ENCODE data around the gene GABRB2.
"Not testable (repeated sequence)": the region's sequence is repeated elsewhere in the genome, so short reads cannot be mapped to it uniquely, and the experiment has no call there.

GABRB2 gene

DNA sequence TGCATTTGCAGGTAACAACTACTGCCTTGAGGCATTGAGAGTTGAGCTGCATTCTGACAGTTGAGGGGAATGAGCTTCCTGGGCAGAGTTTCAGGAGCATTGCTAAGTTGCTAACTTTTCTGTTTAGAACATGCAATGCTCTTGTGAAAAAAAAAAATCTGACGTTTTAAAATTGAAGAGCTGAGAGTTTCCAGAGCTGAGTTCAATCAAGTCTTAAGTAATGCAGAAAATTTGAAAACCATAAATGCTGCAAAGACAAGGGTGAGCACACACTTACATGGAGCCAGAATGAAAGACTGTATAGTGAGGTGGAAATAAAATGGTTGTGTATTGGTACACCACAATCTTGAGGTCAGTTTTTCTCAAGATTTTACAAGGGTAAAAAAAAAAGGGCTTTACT, 166.0 kb downstream of the GABRB2 start:
- DNase-seq, result no peak

DNA sequence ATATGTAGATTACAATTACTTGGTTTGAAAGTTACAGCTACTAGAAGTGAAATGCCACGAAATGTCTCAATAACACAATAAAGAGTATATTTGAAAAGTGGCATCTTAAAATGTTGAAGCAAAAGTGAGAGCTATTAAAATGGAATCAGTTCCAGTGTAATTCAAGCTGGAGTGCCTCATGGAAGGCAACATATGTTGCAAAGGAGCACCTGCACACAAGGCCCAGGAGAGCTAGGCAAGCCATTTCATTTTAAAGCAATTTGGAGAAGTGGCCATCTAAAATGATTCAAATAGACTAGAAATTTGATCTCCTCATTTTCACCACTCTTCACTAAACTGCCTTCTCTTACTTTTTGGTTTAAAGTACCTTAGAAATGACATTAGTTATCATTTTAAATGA, 167.8 kb downstream of the GABRB2 start:
- DNase-seq, result no peak

DNA sequence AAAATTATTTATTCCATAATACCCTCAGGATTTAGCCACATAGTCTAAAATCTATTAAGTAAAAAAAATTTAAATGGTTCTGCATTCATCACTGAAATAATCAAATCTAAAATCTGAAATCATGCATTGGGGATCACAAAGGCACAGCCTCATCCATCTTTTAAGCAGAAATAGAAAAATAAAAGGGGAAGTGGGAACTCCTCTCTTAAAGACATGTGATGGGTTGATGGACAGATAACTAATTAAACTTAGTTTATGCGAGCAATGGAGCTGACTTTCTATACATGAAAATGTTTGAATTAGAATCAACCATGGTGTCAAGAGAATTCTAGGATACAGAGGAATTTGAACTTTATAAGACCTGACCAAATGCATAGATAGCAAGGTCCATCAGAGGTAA, 170.5 kb downstream of the GABRB2 start:
- DNase-seq, result no peak

DNA sequence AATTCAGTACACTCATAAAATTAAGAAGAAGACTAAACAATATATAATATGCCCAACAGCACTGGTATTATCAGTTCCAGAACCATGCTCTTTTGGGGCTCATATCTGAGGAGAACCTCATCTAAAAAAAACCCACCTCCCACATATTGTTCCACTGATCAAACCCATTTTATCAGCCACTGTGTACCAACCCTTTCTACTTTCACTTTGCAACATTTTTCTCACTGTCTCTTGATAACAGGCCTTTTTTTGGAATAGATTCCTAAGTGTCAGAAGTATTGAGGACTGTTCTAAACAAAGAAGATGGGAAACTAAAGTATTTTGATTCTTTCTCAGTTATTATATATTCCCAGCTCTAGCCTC, 173.2 kb downstream of the GABRB2 start:
- DNase-seq, result no peak

DNA sequence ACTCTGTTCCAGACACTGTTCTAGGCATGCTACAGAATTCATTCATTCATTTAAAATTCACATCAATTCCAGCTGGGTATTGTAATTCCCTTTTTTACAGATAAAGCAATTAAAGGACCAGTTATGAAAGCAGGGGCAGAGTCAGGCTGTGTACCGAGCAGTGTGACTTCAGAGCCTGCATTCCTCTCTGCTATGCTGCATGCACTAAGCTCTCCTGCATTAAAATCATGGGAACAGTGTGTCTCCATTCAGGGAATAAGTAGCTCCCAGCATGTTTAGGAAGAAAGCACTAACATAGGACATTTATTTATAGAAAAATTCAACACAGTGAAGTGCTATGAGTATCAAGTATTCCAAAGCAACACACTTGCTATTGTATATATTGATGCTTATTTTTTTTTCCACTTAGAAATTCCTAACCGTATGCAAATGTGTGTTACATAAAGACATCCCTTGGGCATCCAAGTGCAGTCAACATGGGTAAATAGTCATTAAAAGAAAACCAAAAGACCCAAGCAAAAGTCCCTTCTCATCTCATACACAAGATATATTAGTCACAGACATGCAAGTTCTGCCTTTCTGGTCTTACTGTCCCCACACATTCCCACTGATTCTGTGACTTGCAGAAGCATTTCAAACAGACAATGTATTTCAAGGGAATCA, 173.7 kb downstream of the GABRB2 start:
- no peak for DNase-seq

DNA sequence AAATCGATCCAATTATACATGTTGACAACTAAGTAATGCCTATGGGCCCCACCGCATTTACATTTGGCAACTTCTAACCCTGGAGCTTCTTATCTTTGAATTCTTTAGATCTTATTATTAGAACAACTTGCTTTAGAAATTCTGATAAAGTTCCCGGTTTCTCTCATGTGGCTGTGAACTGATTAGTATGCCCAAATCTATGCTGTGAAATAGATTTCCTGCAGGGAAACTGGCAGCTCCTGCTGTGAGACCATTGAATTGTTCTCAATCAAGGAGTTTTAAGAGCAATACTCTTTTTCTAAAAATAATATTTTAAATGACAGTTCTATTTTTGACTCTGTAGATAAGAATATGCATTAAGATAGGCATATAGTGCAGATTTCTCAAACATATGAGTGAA, 177.5 kb downstream of the GABRB2 start:
- no peak for DNase-seq

DNA sequence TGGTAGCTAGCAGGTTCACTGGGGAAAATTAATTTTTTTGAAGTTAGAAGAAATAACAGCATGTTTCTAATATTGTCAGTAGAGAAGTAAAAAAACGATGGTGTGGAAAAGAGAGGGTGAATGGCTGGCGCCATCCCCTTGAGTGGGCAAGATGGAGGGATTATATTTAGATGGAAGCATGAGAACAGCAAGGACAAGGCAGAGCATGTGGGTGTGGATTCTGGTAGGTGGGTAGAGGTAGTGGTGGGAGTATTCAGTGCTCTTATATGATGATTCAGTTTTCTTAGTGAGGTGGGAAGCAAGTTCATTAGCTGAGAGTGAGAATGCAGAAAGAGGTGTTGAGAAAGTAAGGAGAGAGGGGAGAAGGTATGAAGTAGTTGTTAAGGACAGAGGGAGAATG, 188.1 kb downstream of the GABRB2 start:
- DNase-seq, result no peak

DNA sequence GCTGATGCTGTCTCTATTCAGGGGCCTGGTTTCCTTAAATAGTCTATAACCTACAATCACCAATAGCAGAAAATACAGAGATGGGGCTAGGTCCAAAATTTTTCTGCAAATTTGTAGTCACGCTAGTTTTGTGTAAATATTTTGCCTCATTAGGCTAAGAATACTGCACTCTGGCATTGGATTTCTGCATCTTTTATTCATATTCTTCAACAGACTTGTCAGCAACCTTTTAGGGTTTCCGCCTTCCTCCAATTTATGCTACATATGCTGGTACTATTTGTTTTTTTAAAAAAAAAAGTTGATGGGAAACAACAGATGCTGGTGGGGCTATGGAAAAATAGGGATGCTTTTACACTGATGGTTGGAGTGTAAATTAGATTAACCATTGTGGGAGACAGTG, 202.3 kb downstream of the GABRB2 start:
- no peak for DNase-seq

DNA sequence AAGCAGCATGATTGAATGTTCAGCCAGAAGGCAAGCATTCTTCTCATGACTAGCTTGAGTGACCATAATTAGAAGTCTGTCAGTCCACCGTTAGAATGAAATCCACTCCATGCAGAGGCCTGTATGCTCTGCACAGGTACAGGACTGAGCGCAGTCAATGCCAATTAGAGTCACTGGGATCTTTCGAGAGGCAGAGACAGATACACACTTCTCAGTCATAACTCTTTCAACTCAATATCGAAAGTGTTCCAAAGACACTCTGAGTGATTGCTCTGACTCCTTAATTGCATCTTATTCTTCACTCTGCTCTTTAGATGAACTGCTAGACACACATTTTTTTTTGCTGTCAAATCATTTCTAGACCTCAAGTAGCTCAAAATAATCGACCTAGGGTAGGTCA, 203.6 kb downstream of the GABRB2 start:
- DNase-seq, result no peak

DNA sequence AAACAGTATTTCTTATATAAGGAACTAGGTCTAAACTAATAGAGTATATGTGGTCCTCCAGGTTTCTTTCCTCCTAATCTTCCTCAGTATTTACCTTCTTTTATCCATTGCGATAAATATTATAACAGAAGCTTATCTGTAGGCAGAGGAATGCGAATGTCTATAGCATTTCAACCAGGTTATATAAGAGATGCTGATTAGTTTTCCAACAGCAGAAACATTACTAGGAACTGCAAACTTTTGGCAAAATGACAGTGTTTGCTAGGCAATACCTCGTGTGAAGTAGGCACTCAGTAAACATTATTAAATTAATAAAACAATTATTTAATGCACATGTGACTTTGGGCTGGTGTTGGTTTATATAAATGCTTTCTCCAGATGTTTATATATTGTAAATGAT, 206.5 kb downstream of the GABRB2 start:
- no peak for DNase-seq

DNA sequence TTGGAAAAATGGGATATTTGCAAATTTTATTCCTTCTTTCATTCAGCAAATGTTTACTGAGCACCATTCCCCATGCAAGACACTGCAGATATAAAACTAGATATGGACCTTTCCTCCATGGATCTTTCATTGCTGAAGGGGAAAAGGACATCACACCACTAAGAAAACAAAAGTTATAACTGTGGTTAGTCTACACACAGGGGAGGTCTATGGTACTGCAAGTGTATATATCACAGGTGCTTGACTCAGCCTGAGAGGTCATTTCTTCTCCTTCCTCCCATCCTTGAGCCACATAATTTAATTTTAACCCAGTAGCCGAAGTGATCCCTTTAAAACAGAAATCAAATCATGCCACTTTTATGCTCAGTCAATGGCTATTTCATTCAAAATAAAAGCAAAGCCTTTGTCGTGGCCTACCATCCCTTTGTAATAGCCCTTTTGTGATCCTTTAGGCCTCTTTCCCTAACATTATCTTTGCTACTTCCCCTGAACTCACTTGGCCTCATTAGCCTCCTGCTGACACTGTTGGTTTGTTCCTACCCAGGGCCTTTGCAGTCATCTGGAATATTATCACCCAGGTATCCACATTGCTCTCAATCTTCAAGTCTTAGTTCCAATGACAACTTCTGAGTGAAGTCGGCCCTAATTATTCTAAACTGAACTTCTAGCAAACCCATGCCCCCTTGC, 213.2 kb downstream of the GABRB2 start:
- no peak for DNase-seq

DNA sequence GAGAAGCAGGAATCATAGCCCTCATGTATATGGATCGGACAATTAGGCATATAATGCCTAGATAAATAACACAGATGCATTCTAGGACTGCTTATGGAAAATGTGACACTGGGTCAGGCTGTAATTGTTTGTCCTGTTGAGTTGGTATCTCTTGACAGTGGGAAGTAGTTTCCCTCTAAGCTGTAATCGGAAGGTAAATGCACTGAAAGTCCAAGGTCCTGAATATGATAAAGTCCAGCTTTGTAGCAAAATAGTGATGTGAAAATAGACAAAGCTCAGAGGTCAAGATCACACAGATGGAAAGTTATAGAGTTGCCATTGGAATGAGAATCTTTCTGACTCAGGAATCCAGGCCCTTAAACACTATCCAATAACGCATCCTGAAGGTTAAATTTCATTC, 214.2 kb downstream of the GABRB2 start:
- no peak for DNase-seq

DNA sequence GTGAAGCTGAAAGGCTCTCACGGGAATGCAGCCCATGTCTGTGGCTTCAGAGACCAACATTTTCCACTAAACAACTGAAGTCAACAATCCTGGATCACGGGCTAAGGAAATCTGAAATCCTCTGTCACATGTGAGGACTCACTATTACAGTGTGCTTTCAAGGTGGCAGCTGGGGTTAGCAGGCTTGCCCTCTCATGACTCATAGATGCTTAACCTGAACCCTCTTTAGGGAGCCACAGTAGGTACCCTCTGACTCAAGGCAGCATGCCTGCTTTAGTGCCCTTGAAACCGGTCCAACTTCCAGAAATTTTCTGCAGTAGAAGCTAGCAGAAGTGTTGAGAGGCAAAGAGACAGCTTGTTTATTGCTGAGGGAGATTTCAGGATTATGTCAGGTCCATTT, 232.5 kb downstream of the GABRB2 start:
- DNase-seq, result no peak

DNA sequence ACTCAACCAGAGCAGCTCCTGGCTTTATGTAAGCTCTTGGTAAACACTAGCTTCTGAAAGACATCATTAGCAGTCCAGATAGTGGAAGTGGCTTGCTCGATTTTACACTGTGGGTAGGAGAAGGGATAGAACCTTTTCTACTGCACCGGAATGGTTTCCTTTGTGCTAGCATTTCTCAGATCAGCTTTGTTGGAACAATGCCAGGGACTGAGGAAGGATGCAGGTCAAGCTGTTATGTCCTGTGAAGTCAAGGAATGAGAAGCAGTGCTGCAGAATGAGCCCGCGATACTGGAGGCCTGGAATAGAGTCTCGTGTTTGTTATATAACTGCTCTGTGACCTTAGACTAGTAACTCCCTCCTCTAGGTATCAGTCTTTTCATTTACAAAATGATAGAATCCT, 233.6 kb downstream of the GABRB2 start:
- DNase-seq, result no peak

DNA sequence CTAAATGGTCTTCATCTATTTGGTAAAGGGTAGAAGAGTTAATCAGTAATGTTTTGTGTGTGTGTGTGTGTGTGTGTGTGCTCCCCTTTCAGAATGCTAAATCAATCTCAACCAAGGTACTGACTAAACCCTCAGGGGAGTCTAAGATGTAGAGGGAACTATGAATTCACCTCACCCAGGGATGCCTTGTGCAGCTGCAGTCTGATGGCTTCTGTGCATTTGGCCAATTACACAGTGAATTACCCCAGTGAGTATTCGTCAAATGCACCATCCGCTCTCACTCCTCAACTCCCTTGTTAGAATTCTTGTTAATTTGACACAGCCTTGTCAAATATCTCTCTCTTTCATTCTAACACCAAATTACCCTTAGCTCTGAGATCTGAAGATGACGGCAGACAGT, 234.6 kb downstream of the GABRB2 start:
- no peak for DNase-seq

DNA sequence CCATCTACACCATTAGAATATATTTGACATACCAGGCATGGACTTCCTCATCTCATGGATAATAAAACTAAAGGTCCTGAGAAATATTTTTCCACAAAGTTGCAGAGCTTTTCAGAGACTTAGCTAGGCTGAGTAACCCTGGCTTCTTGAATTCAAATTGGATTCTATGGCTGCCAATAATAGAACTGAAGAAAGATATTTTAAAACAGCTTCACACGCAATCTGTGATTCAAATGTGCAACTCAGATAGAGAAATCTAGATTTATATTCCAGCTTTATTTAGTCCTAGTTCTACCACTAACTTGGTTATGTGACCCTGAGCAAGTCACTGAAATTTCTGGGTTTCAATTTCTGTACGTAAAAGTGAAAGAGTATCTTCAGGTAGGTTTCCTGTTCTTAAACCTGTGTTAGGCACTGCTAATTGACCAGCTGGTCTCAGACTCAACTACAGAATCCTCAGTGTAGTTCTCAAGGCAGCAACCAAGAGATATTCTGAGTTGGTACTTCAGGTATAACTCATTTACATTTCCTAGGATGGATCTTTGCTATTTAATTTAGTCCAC, 235.3 kb downstream of the GABRB2 start:
- no peak for DNase-seq

DNA sequence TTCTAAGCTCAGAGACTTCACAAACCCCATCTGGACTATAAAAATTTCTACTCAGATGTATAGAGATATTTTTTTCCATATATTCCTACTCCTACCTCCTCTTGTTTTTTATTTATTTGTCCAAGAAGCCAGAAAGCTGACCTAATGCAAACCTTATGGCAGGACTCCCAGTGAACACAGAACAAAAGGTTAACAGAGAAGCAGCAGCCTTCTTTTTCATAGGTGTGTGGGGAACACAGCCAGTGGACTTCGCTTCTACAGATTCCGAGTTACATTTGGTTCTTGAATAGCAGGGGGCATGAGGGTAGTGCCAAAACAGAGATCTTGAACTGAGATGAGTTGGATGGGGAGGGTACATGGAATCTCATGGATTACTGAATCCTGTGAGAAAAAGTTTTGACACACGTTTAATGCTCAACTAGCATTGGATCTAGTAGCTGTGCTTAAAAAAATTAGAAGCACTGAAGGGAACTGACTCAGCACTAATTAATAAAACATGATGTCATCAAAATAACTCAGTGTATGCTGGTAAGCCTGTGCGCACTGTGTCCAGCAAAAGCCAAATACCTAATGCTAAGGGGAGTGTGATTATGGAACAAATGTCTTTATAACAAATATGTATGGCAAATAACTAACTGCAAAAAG, 240.1 kb downstream of the GABRB2 start:
- DNase-seq, result no peak

DNA sequence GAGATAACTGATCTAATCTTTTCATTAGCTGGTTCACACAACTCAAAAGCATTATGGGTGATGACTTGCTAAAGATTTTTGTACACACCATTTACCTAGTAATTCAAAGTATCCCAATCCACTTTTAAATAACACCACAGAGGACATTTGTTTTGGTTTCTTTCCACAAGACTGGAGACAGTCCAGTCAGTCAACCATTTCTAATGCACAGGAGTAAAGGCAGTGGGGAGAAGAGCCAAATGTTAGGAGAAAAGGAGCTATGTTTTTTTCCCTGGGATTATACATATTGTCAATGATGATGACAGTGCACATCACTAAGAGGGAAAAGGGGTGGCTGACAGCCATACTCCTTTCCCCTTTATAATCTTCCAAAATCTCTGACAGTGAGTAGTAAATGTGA, 240.9 kb downstream of the GABRB2 start:
- no peak for DNase-seq

DNA sequence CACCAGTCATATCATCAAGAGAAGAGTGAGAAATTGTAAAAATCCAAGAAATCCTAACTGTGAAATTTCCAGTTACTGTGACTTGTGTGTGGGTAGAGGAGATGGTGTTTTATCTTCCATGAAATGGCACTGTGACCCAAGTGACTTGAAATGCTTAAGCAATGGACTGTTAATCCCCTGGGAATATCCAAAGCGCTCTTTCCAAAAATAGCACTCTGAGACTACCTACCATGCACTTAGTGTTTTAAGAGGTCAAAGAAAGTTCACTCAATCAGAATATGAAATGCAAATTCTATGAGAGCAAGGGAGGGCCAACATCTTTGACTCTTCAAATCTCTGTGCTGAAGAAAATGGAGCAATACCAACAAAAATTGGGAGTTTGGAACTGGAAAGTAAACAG, 244.0 kb downstream of the GABRB2 start:
- no peak for DNase-seq

DNA sequence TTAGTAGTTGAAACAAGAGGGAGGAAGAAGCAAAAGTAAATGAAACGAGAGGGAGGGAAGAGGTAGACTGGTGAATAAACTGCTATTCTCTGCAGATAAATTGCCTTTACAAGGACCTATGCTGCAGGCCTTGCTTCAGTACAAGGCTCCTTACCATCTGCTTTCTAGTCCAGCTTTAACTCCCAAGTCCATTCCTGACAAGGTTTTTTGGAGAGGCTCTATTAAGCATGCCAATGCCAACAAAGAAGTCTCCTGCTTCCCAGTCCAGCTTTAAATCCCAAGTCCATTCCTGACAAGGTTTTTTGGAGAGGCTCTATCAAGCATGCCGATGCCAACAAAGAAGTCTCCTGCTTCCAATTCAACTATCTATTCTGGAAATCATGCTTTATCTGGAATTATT, 244.9 kb downstream of the GABRB2 start:
- DNase-seq, result no peak

DNA sequence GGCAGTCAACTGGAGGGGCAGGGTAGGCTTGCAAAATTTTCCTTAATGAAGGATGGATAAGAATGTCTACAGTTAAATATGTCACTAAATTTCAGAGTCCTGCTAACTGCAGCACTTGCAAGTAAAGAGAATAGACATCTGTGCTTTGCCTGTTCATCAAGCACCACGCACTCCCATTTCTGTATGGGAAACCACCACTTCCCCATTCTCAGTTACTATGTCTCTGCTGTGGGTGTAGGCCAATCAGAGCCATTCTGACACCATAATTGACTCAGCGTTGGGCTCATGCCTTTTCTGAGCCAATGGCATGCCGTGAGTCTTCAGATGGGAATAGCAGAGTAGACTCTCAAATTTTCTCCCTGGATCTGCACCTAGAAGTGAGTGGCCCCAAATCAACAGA, 247.5 kb downstream of the GABRB2 start:
- DNase-seq, result no peak

DNA sequence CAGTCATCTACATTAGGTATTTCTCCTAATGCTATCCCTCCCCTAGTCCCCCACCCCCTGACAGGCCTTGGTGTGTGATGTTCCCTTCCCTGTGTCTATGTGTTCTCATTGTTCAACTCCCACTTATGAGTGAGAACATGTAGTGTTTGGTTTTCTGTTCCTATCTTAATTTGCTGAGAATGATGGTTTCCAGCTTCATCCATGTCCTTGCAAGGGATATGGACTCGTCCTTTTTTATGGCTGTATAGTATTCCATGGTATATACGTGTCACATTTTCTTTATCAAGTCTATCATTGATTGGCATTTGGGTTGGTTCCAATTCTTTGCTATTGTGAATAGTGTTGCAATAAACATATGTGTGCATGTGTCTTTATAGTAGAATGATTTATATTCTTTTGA, 249.1 kb downstream of the GABRB2 start:
- DNase-seq, result not testable (repeated sequence)

DNA sequence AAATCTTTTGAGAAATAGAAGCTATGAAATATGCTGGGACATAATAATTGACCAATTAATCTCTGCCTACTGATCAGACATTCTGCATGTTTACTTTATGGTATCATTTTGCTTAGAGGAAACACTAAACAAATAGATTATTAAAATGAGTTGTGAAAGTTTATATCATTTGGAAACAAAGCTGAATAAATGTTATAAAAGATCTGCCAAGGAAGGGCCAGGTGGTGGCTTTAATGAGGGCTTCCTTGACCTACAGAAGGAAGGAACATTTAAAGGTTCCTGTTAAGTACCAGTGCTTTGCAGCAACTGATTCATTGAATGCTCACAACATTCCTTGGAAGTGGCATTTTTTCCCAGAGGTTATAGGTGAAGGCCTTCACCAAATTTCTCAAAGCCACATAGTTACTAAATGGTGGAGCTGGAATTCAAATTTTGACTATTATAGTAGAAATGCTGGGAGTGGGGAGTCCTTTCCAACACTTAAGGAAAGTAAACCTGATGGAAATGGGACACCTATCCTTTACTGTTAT, 250.7 kb downstream of the GABRB2 start:
- no peak for DNase-seq

DNA sequence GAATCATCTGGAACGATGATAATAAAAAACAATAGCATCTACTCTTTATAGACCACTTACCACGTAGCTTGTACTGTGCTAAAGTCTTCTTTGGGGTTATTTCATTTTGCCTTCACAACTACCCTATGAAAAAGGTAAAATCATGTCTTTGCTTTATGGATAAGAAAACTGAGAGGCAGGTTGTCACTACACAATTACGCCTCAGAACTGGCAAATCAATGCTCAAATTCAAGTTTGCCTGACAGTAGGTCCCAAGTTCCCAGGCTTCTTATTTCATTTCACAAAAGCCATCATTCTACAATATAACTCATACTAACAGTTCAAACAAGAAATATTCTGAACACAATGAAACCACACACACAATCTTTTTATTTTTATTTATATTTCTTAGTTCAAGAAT, 258.5 kb downstream of the GABRB2 start:
- no peak for DNase-seq
